ENCODE results near the gene ANKRD24.

DNA sequence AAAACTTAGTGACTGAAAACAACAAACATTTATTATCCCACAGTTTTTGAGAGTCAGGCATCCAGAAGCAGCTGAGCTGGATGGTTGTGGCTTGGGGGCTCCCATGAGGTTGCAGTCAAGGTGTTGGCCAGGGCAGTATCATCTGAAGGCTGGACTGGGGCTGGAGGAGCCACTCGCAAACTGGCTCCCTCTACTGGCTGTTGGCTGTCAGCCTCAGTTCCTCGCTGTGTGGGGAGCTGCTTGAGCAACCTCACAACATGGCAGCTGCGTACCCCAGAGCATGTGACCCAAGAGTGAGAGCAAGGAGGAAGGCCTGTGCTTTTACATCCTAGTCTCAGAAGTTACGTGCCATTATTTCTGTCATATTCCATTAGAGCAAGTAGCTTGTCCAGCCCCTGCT lies 74.1 kb downstream of the ANKRD24 start:
- TF ChIP-seq CTCF (IDR thresholded peaks at IDR 0.05) (no peak), EP300 (IDR thresholded peaks at IDR 0.05) (no peak), POLR2A (IDR thresholded peaks at IDR 0.05) (no peak)

Measured in ovary (tissue), 3 donors.